ENCODE data around the gene ESYT3.
"Not testable (repeated sequence)": the region's sequence is repeated elsewhere in the genome, so short reads cannot be mapped to it uniquely, and the experiment has no call there.

ESYT3 gene

GRCh38 chr3:138463724-138464490 is 29.5 kb downstream of the ESYT3 start:
- DNase-seq, result no peak

- DNase-seq, result no peak
Observed at GRCh38 chr3:138464491-138464860, 30.1 kb downstream of the ESYT3 start.

GRCh38 chr3:138465451-138465850 is 31.0 kb downstream of the ESYT3 start:
- no peak for DNase-seq

GRCh38 chr3:138465925-138466324 is 31.5 kb downstream of the ESYT3 start:
- DNase-seq, result no peak

- DNase-seq, result no peak
Observed at GRCh38 chr3:138467931-138468330, 33.5 kb downstream of the ESYT3 start.

GRCh38 chr3:138468451-138468850 is 34.0 kb downstream of the ESYT3 start:
- DNase-seq, result no peak

- no peak for DNase-seq
Observed at GRCh38 chr3:138468886-138469285, 34.5 kb downstream of the ESYT3 start.

GRCh38 chr3:138469874-138470273 is 35.5 kb downstream of the ESYT3 start:
- no peak for DNase-seq

- no peak for DNase-seq
Observed at GRCh38 chr3:138470687-138471086, 36.3 kb downstream of the ESYT3 start.

- no peak for DNase-seq
Observed at GRCh38 chr3:138471481-138471880, 37.1 kb downstream of the ESYT3 start.

- DNase-seq, result no peak
Observed at GRCh38 chr3:138472141-138472825, 37.9 kb downstream of the ESYT3 start.

GRCh38 chr3:138473391-138473790 is 39.0 kb downstream of the ESYT3 start:
- DNase-seq, result no peak

- no peak for DNase-seq
Observed at GRCh38 chr3:138474163-138474562, 39.7 kb downstream of the ESYT3 start.

GRCh38 chr3:138476526-138476925 is 42.1 kb downstream of the ESYT3 start:
- no peak for DNase-seq

GRCh38 chr3:138477120-138477519 is 42.7 kb downstream of the ESYT3 start:
- DNase-seq, result no peak

GRCh38 chr3:138477801-138478200 is 43.4 kb downstream of the ESYT3 start:
- DNase-seq, result no peak

GRCh38 chr3:138479438-138479863 is 45.0 kb downstream of the ESYT3 start:
- no peak for DNase-seq

GRCh38 chr3:138484672-138485071 is 50.3 kb downstream of the ESYT3 start:
- not testable (repeated sequence) for DNase-seq

- DNase-seq, result not testable (repeated sequence)
Observed at GRCh38 chr3:138486580-138486979, 52.2 kb downstream of the ESYT3 start.

- DNase-seq, result no peak
Observed at GRCh38 chr3:138491971-138492370, 57.6 kb downstream of the ESYT3 start.

GRCh38 chr3:138492980-138493675 is 58.7 kb downstream of the ESYT3 start:
- DNase-seq, result no peak

GRCh38 chr3:138493804-138494606 is 59.6 kb downstream of the ESYT3 start:
- DNase-seq, result no peak

- DNase-seq, result no peak
Observed at GRCh38 chr3:138494607-138494929, 60.2 kb downstream of the ESYT3 start.

Data from CD4-positive, alpha-beta T cell treated with Interleukin-6 for 4 hours (primary cell).